HL-60/S4 (cell line): ENCODE measurements around the gene INTS6.

Experiments used
- in situ Hi-C: fragments of 300-500 bp; cut with MboI; formaldehyde crosslinking; loops from 2 replicates; pipeline ENCODE4 v1.14.3; 2022; ENCODE audit warnings: low sequenced_read_pairs

INTS6 gene, protein sequence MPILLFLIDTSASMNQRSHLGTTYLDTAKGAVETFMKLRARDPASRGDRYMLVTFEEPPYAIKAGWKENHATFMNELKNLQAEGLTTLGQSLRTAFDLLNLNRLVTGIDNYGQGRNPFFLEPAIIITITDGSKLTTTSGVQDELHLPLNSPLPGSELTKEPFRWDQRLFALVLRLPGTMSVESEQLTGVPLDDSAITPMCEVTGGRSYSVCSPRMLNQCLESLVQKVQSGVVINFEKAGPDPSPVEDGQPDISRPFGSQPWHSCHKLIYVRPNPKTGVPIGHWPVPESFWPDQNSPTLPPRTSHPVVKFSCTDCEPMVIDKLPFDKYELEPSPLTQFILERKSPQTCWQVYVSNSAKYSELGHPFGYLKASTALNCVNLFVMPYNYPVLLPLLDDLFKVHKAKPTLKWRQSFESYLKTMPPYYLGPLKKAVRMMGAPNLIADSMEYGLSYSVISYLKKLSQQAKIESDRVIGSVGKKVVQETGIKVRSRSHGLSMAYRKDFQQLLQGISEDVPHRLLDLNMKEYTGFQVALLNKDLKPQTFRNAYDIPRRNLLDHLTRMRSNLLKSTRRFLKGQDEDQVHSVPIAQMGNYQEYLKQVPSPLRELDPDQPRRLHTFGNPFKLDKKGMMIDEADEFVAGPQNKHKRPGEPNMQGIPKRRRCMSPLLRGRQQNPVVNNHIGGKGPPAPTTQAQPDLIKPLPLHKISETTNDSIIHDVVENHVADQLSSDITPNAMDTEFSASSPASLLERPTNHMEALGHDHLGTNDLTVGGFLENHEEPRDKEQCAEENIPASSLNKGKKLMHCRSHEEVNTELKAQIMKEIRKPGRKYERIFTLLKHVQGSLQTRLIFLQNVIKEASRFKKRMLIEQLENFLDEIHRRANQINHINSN

DNA sequence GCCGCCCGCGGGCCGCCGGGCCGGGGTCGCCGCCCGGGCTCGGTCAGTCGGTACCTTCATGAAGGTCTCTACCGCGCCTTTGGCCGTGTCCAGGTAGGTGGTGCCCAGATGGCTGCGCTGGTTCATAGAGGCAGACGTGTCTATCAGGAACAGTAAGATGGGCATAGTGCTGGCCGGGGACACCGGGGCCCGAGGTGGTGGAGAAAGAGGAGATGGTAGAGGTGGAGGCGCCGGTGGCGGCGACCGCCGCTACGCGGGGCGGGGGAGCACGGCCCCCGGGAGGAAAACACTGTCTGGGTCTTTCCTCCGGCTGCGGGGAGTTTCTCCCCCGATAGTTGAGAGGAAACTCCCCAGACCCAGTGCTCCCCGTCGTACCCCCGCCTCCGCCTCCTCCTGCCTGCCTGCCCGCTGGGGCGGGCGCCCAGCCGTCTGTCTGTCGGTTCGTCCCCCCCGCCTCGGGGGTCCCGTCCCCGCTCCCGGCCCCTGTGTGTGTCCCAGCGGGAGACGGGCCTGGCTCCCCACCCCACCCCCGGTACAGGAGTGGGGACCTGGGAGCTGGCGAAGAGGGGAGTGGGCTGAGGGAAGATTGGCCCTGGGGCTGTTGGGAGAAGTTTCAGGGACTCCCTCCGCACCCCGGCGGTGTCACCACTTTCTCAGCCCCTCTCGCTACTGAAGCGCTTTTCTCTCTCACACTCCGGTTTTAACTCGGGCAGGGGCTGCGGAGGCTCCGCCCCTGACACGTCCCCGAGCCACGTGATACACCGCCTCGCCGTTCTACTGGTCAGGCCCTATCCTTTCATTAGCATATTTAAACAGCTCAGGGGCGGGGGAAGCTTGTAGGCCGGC lies at the start of gene INTS6:
Gene INTS6, minus strand, starts transcription at position 676 of the 846 bp plus-strand sequence. Its CDS starts 511 bp downstream, at position 165.
- in situ Hi-C loops = no loop called here

DNA sequence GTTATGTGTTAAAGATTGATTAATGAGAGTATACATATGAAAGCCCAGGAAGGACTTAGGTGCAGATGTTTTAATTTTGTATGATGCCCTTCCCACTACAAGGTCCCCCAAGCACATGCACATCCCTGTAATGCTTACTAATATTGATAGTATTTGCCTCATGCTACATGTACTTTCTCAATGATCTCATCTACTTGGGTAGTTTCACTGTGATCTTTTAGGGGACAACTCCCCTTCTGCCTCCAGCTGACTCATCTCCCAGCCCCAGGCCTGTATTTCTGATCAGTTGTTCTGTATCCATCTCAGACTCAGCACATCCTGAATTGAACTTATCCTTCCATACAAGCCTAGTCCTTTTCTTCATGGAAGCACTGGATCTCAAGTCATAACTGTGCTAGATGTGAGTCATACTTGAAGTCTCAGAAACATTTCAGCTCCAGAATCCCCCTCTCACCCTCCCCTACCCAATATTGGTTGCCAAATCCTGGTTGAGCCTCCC lies 49.4 kb upstream of the INTS6 start:
- in situ Hi-C loops = no loop called here

DNA sequence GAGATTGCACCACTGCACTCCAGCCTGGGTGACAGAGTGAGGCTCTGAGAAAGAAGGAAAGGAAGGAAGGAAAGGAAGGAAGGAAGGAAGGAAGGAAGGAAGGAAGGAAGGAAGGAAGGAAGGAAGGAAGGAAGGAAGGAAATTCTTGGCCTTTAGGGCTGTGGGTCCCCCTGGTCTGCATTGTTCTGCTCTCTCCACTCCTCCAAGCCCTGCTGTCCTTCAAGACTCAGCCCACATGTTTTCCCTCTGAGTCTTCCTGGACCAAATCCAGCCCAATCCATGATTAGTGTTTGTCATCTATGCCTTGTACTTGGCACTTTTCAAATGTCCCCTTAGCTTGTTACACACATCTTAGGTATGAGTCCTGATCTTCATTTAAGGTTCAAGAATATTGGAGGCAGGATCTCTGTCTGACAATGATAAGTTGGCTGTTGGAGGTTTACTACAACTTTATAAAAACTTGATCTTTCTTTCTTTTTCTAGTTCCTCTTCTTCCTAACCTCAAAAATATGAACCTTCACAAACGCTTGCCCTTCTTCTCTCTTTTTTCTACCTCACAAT lies 48.8 kb upstream of the INTS6 start:
- in situ Hi-C loops = no loop called here

DNA sequence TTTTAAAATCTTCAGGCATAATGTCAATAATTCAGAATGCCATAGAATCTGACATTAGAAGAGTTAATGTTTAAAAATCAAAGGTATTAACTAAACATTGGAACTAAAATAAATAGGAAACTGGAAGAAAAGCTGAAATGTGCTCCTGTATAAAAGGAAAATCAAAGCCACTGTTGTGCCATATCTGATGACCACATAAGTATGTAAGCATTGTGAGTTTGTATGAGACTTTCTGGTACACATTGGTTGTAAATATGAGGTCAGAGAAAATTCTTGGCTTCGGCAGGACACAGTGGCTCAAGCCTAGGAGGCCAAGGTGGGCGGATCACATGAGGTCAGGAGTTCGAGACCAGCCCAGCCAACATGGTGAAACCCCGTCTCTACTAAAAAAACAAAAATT lies 48.3 kb upstream of the INTS6 start:
- in situ Hi-C loops = no loop called here

DNA sequence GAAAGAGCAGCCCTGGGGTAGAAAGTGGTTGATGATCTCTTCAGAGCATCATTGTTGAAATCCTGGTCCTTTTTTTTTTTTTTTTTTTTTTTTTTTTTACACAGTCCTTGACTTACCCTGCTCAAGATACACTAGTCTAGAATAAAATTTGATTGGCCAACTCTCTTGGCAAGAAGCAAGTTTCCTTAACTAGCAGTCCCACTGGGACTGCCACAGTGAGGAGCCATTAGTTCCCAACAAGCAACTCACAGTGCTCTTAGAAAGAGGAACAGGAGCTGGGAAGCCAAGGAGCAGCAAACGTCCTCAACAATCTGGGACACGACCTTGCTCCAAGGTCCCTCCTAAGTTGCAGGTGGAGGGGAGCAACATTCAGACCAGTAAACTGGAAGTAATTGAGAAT lies 47.9 kb upstream of the INTS6 start:
- in situ Hi-C loops = no loop called here

DNA sequence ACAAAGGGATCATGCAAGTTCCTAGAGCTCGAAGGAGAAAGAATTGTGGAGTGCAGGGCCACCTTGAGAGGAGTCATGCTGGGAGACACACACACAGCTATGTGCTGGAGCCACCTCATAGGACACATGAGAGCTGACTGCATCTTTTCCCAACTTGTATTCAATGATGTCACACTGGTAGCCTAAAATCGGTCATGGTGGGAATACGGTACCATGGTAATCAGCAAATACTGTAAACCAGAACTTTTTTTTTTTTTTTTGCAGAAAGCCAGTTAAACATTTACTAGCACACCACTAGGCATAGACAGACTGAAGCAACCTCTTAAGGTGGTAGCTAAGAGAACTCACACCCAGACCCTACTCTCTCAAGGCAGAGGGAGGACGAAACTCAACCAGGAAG lies 47.0 kb upstream of the INTS6 start:
- in situ Hi-C loops = no loop called here

DNA sequence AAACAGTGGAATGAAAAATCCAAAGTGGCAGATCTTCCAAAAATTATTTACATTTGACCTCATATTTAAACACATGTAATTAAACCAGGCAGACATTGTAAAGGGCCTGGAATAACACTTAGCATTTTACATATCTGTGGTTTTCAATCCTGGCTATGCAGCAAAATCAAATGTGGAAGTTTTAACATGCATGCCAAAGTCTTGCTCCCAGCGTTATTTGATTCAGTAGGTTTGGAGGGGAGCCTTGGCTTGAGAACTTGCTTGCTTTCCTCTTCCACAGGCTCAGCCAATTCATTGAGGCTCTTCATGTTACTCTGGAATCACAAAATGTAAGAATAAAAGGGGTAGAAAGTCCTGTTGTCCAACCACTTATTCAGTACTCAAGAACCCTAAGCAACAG lies 42.5 kb upstream of the INTS6 start:
- in situ Hi-C loops = no loop called here

DNA sequence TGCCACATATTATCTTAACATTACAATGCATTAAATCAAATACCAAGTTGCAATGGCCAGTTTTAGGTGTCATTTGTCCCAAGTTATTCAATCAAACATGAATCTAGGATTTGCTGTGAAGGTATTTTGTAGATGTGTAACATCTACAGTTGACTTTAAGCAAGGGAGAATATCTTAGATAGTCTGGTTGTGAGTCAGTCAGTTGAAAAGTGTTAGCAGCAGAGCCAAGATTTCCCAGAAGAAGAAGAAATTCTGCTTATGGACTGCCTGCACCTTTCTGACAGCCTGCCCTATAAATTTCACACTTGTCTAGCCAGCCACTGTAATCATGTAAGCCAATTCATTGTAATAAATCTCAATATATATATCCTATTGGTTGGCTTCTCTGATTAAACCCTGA lies 41.3 kb upstream of the INTS6 start:
- in situ Hi-C loops = no loop called here

DNA sequence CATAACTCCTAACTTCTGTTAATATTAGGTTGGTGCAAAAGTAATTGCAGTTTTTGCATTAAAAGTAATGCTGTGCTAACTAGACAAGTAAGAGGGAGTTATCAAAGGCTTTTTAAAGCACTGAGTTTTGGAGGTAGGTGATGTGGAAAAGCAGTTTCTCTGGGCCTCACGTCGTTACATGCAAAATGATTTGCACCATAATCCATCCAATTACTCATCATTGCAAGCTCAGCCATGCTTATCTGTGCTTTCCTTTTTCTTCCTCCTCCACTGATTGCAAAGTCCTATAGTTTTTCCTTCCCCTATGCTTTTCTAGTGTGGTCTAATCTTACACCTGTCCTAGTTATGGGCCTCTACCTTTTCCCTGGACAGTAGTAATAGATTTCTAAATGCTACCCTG lies 35.4 kb upstream of the INTS6 start:
- in situ Hi-C loops = no loop called here

DNA sequence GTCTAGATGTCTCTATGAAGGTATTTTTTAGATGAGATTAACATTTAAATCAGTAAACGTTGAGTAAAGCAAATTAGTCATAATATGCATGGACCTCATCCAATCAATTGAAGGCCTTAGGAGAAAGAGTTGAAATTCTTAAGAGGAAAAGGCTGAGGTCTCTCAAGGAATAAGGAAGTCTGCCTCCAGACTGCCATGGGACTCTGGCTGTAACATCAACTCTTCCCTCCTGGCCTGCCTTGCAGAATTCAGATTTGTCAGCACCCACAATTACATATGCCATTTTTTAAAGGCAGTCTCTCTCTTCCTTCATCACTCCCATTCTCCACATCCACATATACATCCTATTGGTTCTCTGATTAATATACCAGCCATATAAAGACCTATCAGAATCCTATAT lies 28.8 kb upstream of the INTS6 start:
- in situ Hi-C loops = no loop called here

DNA sequence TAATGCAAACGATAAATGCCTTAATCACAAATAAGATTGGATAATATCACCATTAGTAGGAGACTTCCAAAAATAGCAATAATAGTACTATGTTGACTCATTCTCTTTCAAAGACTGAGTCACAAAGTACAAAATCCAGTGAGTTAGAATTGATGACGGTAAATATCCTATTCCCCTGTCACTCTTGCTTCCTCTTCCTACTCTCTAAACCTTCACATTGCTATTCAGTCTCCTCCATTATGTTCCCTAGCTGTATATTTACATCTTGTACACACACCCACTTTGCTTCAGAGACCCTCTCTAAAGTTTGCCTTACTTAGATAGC lies 26.3 kb upstream of the INTS6 start:
- in situ Hi-C loops = no loop called here

DNA sequence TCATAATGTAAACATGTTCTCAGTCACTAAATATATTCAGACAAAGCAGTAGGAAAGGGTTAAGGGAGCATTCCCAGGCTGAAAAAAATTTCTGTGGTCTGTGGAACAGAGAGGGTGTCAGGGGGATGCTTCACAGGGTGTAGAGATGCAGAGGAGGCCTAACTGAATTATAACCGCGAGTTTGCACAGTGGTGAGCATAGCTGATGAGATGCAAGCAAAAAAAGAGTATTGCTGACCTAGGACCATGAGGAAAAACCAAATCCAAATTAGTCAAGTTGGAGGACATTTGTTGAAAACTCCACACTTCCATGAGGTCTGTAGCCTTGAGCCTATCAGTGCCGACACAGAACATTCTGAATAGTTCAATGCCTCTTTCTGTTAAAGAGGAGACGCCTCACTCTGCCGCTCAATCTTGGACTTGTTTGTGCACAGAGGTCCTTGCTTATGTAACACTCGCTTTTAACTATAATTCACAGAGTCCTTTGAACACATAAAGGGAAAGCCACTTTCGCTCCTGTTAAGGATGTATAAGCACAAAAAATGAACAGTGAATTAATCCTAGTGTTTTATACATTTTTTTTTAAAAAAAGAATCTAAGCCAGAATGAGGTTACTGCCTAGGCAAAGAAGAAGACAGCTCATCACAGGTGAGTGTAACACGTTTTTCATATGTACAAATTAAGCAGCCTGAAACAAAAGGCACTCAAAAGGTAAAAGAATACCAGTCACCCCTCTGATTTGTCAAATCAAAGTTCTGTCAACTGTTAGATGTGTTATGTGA lies 25.8 kb upstream of the INTS6 start:
- in situ Hi-C loops = no loop called here

DNA sequence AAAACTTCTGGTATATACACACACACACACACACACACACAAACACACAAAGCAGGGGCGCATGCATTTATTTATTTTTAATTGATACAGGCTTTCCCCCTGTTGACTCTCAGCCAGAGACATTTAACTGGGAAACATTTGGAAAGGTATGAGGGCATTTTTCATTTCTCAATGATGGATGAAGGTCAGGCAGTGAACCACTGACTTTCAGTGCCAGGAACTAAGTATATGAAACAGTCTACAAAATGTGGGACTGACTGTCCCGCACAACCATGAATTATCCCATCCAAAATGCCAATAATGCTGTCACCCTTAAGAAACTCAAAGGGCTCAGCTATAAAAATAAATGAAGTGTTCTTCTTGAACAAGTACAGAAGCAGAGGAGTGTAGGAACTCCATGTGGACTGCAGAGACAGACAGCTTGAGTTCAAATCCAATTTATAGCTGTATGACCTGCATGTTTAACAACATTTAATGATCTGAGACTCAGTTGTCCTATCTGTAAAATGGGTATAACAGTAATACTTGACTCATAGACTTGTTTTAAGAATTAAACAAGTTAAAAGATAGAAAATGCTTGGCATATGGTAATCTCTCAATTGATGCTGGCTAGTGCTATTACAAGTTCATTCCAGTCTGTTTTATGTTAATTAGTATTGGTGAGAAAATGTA lies 25.0 kb upstream of the INTS6 start:
- in situ Hi-C loops = no loop called here

DNA sequence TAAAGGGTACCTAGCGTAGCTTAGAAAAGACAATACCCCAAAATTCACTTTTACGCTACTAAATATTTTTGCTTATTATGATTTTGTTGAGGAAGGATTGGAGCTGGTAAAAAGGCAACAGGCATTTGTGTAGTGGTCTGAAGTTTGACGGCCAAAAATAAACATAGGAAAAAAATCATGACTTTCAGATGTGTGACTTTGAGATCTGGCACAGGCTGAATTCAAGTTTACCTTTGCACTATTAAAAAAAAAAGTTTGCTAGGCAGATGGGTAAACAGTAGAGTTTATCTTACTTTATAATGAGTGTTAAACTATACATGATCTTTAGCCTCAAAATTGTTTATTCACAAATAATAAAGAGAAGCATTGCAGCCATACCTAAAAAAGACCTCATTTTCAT lies 24.3 kb upstream of the INTS6 start:
- in situ Hi-C loops = no loop called here

DNA sequence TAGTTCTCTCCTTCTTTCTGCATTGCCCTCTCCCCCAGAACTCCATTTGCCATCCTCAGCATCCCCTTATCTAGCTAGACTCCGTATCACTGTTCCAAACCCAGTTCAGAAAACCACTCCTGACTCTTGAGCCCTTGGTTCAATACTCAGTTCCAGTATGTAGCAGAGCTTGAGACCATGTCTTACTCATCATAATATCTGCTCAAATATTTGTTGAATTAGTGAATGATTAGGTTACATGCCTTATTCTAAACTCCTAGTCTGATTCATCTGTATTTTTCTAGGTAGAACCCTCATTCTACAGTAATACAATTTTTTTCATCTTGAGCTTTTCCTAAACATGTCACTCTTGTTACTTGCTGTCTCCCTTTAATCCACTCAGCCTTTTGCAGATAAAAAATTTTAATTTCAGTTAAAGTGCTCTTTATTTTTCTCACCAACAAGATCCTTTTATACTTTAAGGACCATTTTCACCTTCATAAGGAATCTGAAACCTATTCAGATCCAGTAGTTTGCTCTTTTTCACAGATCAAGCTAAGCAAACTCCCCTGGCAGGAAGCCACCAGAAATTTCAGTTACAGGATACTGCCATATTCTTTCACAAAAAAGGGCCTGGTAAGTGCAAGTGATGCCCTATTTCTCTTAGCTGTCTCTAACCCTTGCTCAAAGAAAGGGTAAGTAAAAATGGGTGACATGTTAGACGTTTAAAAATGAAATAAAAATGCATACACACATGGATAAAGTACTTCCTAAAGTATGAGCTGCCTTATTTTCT lies 23.1 kb upstream of the INTS6 start:
- in situ Hi-C loops = no loop called here

DNA sequence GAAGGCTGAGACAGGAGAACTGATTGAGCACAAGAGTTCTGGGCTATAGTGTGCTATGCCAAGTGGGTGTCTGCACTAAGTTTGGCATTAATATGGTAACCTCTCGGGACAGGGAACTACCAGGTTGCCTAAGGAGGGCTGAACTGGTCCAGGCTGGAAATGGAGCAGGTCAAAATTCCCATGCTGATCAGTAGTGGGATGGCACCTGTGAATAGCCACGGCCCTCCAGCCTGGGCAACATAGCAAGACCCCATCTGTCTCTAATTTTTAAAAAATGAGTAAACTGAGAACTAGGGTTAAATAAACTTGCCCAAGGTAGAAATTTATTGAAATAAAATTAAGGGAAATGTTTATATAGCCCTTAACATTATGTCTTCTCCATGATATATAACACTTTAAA lies 17.0 kb upstream of the INTS6 start:
- in situ Hi-C loops = no loop called here

DNA sequence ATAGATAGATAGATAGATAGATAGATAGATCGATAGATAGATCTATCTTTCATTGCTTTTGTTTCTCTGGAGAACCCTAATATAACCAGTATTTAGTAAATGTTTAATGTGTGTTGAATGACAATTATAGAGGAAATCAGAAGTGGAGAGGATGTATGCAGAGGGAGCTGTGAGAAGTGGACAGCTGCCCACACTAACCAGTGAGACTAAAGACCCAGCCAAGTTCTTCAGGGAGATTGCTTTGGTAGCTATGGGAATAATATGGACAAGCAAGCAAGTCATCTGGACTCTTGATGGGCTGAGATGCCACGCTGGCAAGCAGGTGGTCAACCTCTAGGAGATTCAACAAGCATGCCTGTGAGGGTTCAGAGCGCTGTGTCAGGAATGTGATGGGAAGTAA lies 14.9 kb upstream of the INTS6 start:
- in situ Hi-C loops = no loop called here

DNA sequence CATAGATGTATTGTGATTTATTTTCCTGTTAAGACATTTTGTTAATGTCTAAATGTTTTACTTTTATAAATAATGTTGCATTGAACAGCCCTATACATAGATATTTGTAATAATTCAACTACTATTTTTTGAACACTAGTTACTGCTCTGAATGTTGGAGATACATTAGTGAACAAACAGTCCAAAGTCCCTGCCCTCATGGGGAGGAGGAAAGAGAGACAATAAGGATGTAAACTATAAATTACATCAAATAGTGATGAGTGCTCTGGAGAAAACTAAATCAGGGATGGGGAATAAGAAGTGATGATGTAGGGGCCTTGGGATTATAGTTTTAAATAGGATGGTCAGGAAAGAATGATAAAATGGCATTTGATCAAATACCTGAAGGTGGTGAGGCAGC lies 12.3 kb upstream of the INTS6 start:
- in situ Hi-C loops = no loop called here
